Activated CD8-positive, alpha-beta T cell treated with anti-CD3 and anti-CD28 coated beads for 36 hours (primary cell): ENCODE results near the gene SHISAL2A. TPM values are rescaled to one million over a fixed set of nuclear protein-coding genes. Genes with fewer than 3 reads are reported as not detected.
A peak's percentile ranks its signal among the peaks of the same experiment; 100 is the strongest.

Experiments used
- ATAC-seq: fragments of 200-7000 bp; cut with Tn5 transposase; one replicate; pipeline ENCODE4 v1.10.0; 2021; ENCODE audit warnings: mild to moderate bottlenecking, moderate library complexity
- CTCF ChIA-PET: fragments of 350-600 bp; sonication (Branson Sonifier 250); formaldehyde crosslinking; loops from one replicate; lab custom pipeline; 2021; ENCODE audit warnings: antibody characterized with exemption; lab: Charles Lee
- POLR2A ChIA-PET: fragments of 350-600 bp; sonication (Branson Sonifier 250); formaldehyde crosslinking; loops from one replicate; lab custom pipeline; 2021; ENCODE audit warnings: antibody characterized with exemption; lab: Charles Lee
- DNase-seq: peaks from one replicate; pipeline ENCODE4 v3.0.0-alpha.2; 2020
- H3K27ac Mint-ChIP-seq: one replicate; pipeline ENCODE4 v1.8.0; 2021; ENCODE audit warnings: mild to moderate bottlenecking, mixed read lengths
- H3K27me3 Mint-ChIP-seq: one replicate; pipeline ENCODE4 v1.8.0; 2021; ENCODE audit warnings: mixed read lengths
- H3K36me3 Mint-ChIP-seq: one replicate; pipeline ENCODE4 v1.8.0; 2021; ENCODE audit warnings: low read depth, mixed read lengths
- H3K4me1 Mint-ChIP-seq: one replicate; pipeline ENCODE4 v1.8.0; 2021; ENCODE audit warnings: low read depth, mixed read lengths
- H3K4me3 Mint-ChIP-seq: one replicate; pipeline ENCODE4 v1.8.0; 2021; ENCODE audit warnings: mild to moderate bottlenecking, moderate library complexity, mixed read lengths
- H3K9me3 Mint-ChIP-seq: one replicate; pipeline ENCODE4 v1.8.0; 2021; ENCODE audit warnings: mixed read lengths
- CTCF ChIP-seq: fragments of 200-600 bp; IDR thresholded peaks from one replicate; pipeline ENCODE4 v1.8.0; 2022; ENCODE audit warnings: antibody characterized with exemption, mild to moderate bottlenecking
- intact Hi-C: fragments of 100-400 bp; cut with micrococcal nuclease; formaldehyde crosslinking; loops from one replicate; pipeline ENCODE4 v1.10.0; 2022
- total RNA-seq, 2 experiments: library from RNA; stranded (reverse); gene quantifications; one replicate each; pipeline ENCODE4 v1.2.3, GENCODE V29; 2021

The SHISAL2A gene
- total RNA-seq, 2 experiments from 2014 or later, result 14.6 to 16.2 TPM

GRCh38 chr1:52634111-52634510 is 1.1 kb downstream of the SHISAL2A start:
- H3K4me1 Mint-ChIP-seq, result peaks cover 66% of the 10 kb centered on the region
- peaks cover 13% of the 10 kb centered on the region for H3K36me3 Mint-ChIP-seq
- H3K27me3 Mint-ChIP-seq, result no peaks in the 10 kb centered on the region
- H3K27ac Mint-ChIP-seq, result peak overlapping the region; percentile 95
- ChIA-PET CTCF (no interaction called here), POLR2A (interaction anchor here (0.7 to 3.2 kb wide), 11 partner anchors 8 to 230 kb away, joined by 3 to 20 read pairs (median 8); partner anchors contain the start of genes ORC1, PRPF38A and TUT4)
- no peak for TF ChIP-seq CTCF
- DNase-seq, result peak; percentile 64
- peak overlapping the region; percentile 84 for H3K4me3 Mint-ChIP-seq
- peak; percentile 20 for ATAC-seq
- intact Hi-C loops, result no loop called here
- H3K9me3 Mint-ChIP-seq, result no peaks in the 10 kb centered on the region

- intact Hi-C loops, result loop anchor here (5.0 kb wide), 1 partner anchor 83 kb away; the partner anchor contains the start of gene TUT4
- POLR2A ChIA-PET, result interaction anchor here (1.0 to 2.5 kb wide), 4 partner anchors 14 to 232 kb away, joined by 3 to 6 read pairs (median 4); no protein-coding TSS in a partner anchor
These were observed 2.5 kb downstream of the SHISAL2A start for GRCh38 chr1:52635321-52636089.

GRCh38 chr1:52636721-52637695 is 4.0 kb downstream of the SHISAL2A start:
- no peak for TF ChIP-seq CTCF
- peak; percentile 89 for DNase-seq
- CTCF ChIA-PET, result interaction anchor here (1.9 kb wide), 1 partner anchor 11 kb away, joined by 5 read pairs; no protein-coding TSS in a partner anchor
- peaks cover 19% of the 10 kb centered on the region for H3K36me3 Mint-ChIP-seq
- no peaks in the 10 kb centered on the region for H3K9me3 Mint-ChIP-seq
- peaks cover 70% of the 10 kb centered on the region for H3K4me1 Mint-ChIP-seq
- H3K27me3 Mint-ChIP-seq, result no peaks in the 10 kb centered on the region
- H3K4me3 Mint-ChIP-seq, result peak overlapping the region; percentile 64
- POLR2A ChIA-PET, result interaction anchor here (0.8 to 2.5 kb wide), 9 partner anchors 12 to 86 kb away, joined by 3 to 9 read pairs (median 4); partner anchors contain the start of gene TUT4
- intact Hi-C loops, result loop anchor here (5.0 kb wide), 1 partner anchor 85 kb away; the partner anchor contains the start of gene TUT4
- peak; percentile 59 for ATAC-seq
- H3K27ac Mint-ChIP-seq, result peak overlapping the region; percentile 98

More at GRCh38 chr1:52635321-52636089, 2.5 kb downstream of the SHISAL2A start:
- DNase-seq (no peak), ATAC-seq (no peak)
- Mint-ChIP-seq H3K36me3 (peaks cover 15% of the 10 kb centered on the region), H3K27me3 (no peaks in the 10 kb centered on the region), H3K4me1 (peaks cover 68% of the 10 kb centered on the region), H3K27ac (peak overlapping the region; percentile 95), H3K4me3 (peak overlapping the region; percentile 84), H3K9me3 (no peaks in the 10 kb centered on the region)
- no peak for TF ChIP-seq CTCF
- CTCF ChIA-PET, result interaction anchor here (0.9 to 1.3 kb wide), 3 partner anchors 10 to 85 kb away, joined by 3 to 6 read pairs (median 4); no protein-coding TSS in a partner anchor

GRCh38 chr1:52637946-52638345 is 5.0 kb downstream of the SHISAL2A start:
- POLR2A ChIA-PET, result interaction anchor here (0.8 to 1.8 kb wide), 9 partner anchors 12 to 206 kb away, joined by 3 to 9 read pairs (median 4); partner anchors contain the start of gene TUT4

More at GRCh38 chr1:52637946-52638345, 5.0 kb downstream of the SHISAL2A start:
- peaks cover 70% of the 10 kb centered on the region for H3K4me1 Mint-ChIP-seq
- H3K4me3 Mint-ChIP-seq, result peak overlapping the region; percentile 64
- no peak for TF ChIP-seq CTCF
- CTCF ChIA-PET, result interaction anchor here (1.9 kb wide), 1 partner anchor 10 kb away, joined by 5 read pairs; no protein-coding TSS in a partner anchor
- no peaks in the 10 kb centered on the region for H3K9me3 Mint-ChIP-seq
- H3K36me3 Mint-ChIP-seq, result peaks cover 19% of the 10 kb centered on the region
- H3K27me3 Mint-ChIP-seq, result no peaks in the 10 kb centered on the region
- intact Hi-C loops, result loop anchor here (5.0 kb wide), 1 partner anchor 86 kb away; the partner anchor contains the start of gene TUT4
- peak overlapping the region; percentile 98 for H3K27ac Mint-ChIP-seq
- DNase-seq (no peak), ATAC-seq (no peak)
